Central memory CD8-positive, alpha-beta T cell (primary cell): ENCODE data around the gene IL1RAPL1.

Source experiments
- ATAC-seq: fragments of 150-1000 bp; cut with Tn5 transposase; replicated peaks from 2 replicates; pipeline ENCODE4 v1.10.0; 2022; ENCODE audit warnings: mild to moderate bottlenecking, moderate FRiP score, moderate number of reproducible peaks; ENCODE audit not compliant: poor library complexity, severe bottlenecking; ENCODE audit errors: extremely low read depth
- DNase-seq, 2 donors: peaks; one replicate each; pipeline ENCODE4 v3.0.0; 2021; ENCODE audit warnings: low spot score in 2 of 2
- H3K27ac Mint-ChIP-seq: one replicate; pipeline ENCODE4 v1.8.0; 2022; ENCODE audit warnings: low read depth, mild to moderate bottlenecking, moderate library complexity, mixed read lengths
- H3K27me3 Mint-ChIP-seq: one replicate; pipeline ENCODE4 v1.8.0; 2022; ENCODE audit warnings: mixed read lengths
- H3K36me3 Mint-ChIP-seq: one replicate; pipeline ENCODE4 v1.8.0; 2022; ENCODE audit warnings: mild to moderate bottlenecking, moderate library complexity, mixed read lengths; ENCODE audit not compliant: insufficient read depth
- H3K4me1 Mint-ChIP-seq: one replicate; pipeline ENCODE4 v1.8.0; 2022; ENCODE audit warnings: mixed read lengths
- H3K4me3 Mint-ChIP-seq: one replicate; pipeline ENCODE4 v1.8.0; 2022; ENCODE audit warnings: mild to moderate bottlenecking, moderate library complexity, mixed read lengths
- H3K9me3 Mint-ChIP-seq: one replicate; pipeline ENCODE4 v1.8.0; 2022; ENCODE audit warnings: mixed read lengths

Gene IL1RAPL1

GRCh38 chrX:29453333-29453732, 866.1 kb downstream of the IL1RAPL1 start:
- DNase-seq (no peak), ATAC-seq (no peak)
- Mint-ChIP-seq H3K36me3 (no peaks in the 10 kb centered on the region), H3K4me3 (no peak overlapping the region), H3K9me3 (no peaks in the 10 kb centered on the region), H3K27ac (no peak overlapping the region), H3K27me3 (no peaks in the 10 kb centered on the region), H3K4me1 (no peaks in the 10 kb centered on the region)

GRCh38 chrX:29455702-29456101, 868.5 kb downstream of the IL1RAPL1 start:
- Mint-ChIP-seq H3K4me3 (no peak overlapping the region), H3K4me1 (no peaks in the 10 kb centered on the region), H3K27me3 (no peaks in the 10 kb centered on the region), H3K9me3 (peaks cover 8% of the 10 kb centered on the region), H3K36me3 (no peaks in the 10 kb centered on the region), H3K27ac (no peak overlapping the region)
- no peak for DNase-seq
- no peak for ATAC-seq

DNA sequence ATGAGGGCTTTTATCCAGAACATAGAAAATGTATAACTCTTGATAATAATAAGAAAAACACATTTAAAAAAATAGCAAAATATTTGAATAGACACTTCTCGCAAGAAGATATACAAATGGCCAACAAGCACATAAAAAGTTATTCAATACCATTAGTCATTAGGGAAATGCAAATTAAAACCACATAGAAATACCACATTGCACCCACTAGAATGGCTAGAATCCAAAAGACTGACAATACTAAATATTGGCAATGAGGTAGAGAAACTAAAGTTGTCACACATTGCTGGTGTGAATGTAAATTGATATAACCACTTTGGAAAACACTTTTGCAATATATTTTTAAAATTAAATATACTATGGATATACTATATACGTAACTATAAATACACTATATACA, 873.8 kb downstream of the IL1RAPL1 start:
- DNase-seq (no peak), ATAC-seq (no peak)
- Mint-ChIP-seq H3K27me3 (no peaks in the 10 kb centered on the region), H3K27ac (no peak overlapping the region), H3K9me3 (peaks cover 8% of the 10 kb centered on the region), H3K4me3 (no peak overlapping the region), H3K4me1 (no peaks in the 10 kb centered on the region), H3K36me3 (no peaks in the 10 kb centered on the region)

DNA sequence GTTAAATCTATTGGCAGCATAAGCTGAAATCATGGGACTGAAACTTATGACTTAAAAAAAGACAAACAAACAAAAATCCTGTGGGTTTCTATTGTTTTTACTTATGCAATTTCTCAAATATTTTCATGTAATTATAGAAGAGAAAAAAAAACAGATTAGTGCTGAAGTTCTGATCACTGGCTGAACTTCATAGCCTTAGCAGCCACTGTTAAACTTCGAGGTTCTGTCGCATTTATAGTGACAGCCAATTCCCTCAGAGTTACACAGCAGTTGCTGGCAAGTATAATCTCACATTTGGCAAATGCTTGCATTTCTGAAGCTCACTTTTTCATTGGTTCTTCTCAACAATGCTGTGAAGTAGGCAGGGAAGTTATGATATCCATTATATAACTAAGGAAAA, 879.2 kb downstream of the IL1RAPL1 start:
- H3K4me1 Mint-ChIP-seq, result no peaks in the 10 kb centered on the region
- ATAC-seq (no peak), DNase-seq (no peak)
- no peak overlapping the region for H3K4me3 Mint-ChIP-seq
- H3K27ac Mint-ChIP-seq, result no peak overlapping the region
- no peaks in the 10 kb centered on the region for H3K9me3 Mint-ChIP-seq
- no peaks in the 10 kb centered on the region for H3K27me3 Mint-ChIP-seq
- H3K36me3 Mint-ChIP-seq, result no peaks in the 10 kb centered on the region

GRCh38 chrX:29468911-29469494, 881.8 kb downstream of the IL1RAPL1 start:
- no peak overlapping the region for H3K4me3 Mint-ChIP-seq
- DNase-seq, result no peak
- no peaks in the 10 kb centered on the region for H3K36me3 Mint-ChIP-seq
- H3K4me1 Mint-ChIP-seq, result no peaks in the 10 kb centered on the region
- no peak overlapping the region for H3K27ac Mint-ChIP-seq
- H3K9me3 Mint-ChIP-seq, result peaks cover 8% of the 10 kb centered on the region
- no peak for ATAC-seq
- H3K27me3 Mint-ChIP-seq, result no peaks in the 10 kb centered on the region

DNA sequence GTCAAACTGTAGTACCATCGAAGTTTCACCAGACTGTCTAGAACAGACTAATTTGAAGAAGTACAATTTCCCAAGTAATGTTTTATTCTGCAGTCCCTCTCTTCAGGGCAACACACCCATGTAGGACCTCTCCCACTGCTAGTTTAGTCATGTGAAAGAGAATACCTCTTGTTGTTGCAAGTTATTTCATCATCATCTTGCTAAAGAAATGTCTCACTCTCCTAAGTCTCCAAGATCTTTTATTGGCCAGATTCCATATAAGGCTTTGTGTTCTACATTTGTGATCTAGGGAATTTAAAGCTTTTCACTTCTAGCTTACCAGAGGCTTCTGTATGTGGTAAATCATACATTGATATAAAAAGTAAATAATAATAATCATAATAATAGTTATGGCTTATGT, 882.8 kb downstream of the IL1RAPL1 start:
- Mint-ChIP-seq H3K4me1 (no peaks in the 10 kb centered on the region), H3K36me3 (no peaks in the 10 kb centered on the region), H3K27ac (no peak overlapping the region), H3K9me3 (peaks cover 8% of the 10 kb centered on the region), H3K4me3 (no peak overlapping the region), H3K27me3 (no peaks in the 10 kb centered on the region)
- DNase-seq, result no peak
- no peak for ATAC-seq

DNA sequence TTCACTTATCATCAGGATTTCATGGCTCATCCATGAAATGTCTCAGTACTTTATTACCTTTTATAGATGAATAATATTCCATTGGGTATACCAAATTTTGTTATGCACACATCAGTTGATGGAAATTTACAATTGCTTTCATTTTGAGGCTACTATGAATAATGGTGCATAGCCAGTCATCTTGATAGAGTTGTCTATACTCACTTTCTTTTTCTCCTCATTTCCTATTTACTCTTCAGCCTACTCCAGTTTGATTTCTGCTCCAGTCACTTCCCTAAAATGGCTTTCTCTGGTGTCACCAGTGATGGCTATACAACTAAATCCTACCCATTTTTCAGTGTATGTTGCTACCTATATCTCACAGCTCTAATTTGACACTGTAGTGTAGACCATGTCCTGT, 884.6 kb downstream of the IL1RAPL1 start:
- Mint-ChIP-seq H3K4me3 (no peak overlapping the region), H3K9me3 (peaks cover 8% of the 10 kb centered on the region), H3K27me3 (no peaks in the 10 kb centered on the region), H3K36me3 (no peaks in the 10 kb centered on the region), H3K27ac (no peak overlapping the region), H3K4me1 (no peaks in the 10 kb centered on the region)
- no peak for DNase-seq
- no peak for ATAC-seq

GRCh38 chrX:29477878-29478277, 890.6 kb downstream of the IL1RAPL1 start:
- Mint-ChIP-seq H3K4me3 (no peak overlapping the region), H3K9me3 (no peaks in the 10 kb centered on the region), H3K27me3 (no peaks in the 10 kb centered on the region), H3K27ac (no peak overlapping the region), H3K36me3 (no peaks in the 10 kb centered on the region), H3K4me1 (no peaks in the 10 kb centered on the region)
- ATAC-seq (no peak), DNase-seq (no peak)

DNA sequence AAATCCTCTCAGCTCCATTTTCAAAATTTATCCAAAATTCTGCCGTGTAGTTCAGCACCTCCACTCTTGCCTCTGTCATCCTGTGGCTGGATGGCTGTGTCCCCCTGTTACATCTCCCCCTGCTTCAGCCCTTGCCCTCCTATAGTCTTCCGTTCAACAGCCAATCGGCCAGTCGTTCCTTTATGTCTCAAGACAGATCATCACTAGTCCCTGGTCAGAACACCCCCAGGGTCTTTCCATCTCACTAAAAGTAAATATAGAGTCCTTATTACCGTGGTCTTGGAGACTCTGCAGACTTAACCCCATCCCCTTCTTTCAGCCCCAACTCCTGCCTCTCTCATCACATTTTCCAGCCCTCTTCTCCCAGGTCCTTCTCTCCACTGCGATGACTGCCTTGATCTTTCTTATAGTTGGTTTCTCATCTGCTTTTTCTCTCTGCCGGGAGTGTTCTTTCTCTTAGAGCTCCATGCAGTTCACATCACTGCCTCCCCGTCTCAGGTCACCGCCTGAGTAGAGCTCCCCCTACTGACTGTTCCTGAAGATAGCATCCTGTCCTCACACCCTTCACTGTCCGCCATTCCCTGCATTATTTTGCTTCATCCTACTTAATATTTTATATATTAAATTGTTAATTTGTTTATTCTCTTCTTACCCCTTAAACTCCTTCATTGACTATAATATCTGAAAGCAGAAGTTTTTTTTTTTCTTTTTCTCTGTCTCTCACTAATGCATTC, 891.3 kb downstream of the IL1RAPL1 start:
- Mint-ChIP-seq H3K27ac (no peak overlapping the region), H3K4me1 (no peaks in the 10 kb centered on the region), H3K27me3 (no peaks in the 10 kb centered on the region), H3K4me3 (no peak overlapping the region), H3K9me3 (no peaks in the 10 kb centered on the region), H3K36me3 (no peaks in the 10 kb centered on the region)
- DNase-seq (no peak), ATAC-seq (no peak)

GRCh38 chrX:29487214-29487613, 900.0 kb downstream of the IL1RAPL1 start:
- Mint-ChIP-seq H3K36me3 (no peaks in the 10 kb centered on the region), H3K27me3 (no peaks in the 10 kb centered on the region), H3K4me3 (no peak overlapping the region), H3K9me3 (peaks cover 12% of the 10 kb centered on the region), H3K4me1 (no peaks in the 10 kb centered on the region), H3K27ac (no peak overlapping the region)
- no peak for ATAC-seq
- DNase-seq, result no peak

DNA sequence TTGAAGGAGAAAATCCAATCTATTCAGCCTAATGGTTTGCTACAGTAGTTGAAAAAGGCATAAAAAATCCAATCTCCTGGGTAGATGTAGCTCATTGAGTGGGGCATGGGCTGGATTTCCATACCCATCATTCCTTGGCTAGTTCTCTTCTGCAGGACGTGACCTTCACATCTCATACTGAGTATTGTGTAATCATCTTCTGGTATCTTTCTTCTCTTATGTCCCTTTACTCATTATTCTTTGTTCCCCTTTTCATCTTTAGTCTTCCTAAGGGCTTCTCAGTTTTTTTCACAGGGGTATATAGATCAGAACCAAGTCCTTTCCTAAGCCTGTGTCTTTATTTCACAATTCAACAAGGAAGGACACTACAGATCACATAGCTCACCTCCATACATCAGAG, 900.5 kb downstream of the IL1RAPL1 start:
- peaks cover 12% of the 10 kb centered on the region for H3K9me3 Mint-ChIP-seq
- H3K27ac Mint-ChIP-seq, result no peak overlapping the region
- H3K36me3 Mint-ChIP-seq, result no peaks in the 10 kb centered on the region
- no peak overlapping the region for H3K4me3 Mint-ChIP-seq
- H3K4me1 Mint-ChIP-seq, result no peaks in the 10 kb centered on the region
- DNase-seq (no peak), ATAC-seq (no peak)
- no peaks in the 10 kb centered on the region for H3K27me3 Mint-ChIP-seq

DNA sequence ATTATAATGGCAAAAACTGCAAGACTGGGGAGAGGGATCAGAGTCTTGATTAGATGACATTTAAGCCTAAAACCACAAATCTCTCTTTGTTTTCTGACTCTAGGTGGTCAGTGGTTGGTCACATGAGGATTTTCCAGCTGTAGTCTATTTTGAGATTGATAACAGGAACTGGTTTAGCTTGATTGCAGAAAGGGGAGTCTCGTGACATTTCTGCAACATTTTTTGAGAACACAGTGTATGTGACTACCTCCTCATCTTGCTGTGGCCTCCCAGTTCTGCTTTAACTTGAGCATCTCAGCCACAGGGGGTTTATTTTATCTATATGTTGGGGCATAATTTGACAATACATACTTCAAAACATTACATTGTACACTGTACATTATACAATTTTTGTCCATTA, 901.7 kb downstream of the IL1RAPL1 start:
- peaks cover 12% of the 10 kb centered on the region for H3K9me3 Mint-ChIP-seq
- H3K27me3 Mint-ChIP-seq, result no peaks in the 10 kb centered on the region
- H3K4me1 Mint-ChIP-seq, result no peaks in the 10 kb centered on the region
- DNase-seq, result no peak
- no peak overlapping the region for H3K4me3 Mint-ChIP-seq
- no peak overlapping the region for H3K27ac Mint-ChIP-seq
- ATAC-seq, result no peak
- no peaks in the 10 kb centered on the region for H3K36me3 Mint-ChIP-seq

DNA sequence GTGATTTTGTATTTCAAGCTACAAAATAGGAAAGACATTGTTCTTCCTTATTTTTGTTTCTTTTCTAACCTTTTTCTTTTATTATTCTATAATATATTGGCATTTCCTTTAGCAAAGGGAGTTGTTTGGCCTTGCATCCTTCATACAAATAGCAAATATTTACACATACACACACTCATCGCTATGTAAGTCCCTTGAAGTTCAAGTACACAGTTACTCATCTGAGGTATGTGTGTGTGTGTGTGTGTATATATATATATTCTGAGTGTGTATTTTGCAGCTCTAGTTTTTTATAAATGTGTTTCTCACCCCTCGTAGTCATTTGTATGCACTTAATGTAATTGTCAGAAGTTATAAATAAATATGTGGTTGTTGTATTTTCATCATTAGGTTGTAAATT, 903.4 kb downstream of the IL1RAPL1 start:
- H3K27ac Mint-ChIP-seq, result no peak overlapping the region
- ATAC-seq (no peak), DNase-seq (no peak)
- no peaks in the 10 kb centered on the region for H3K4me1 Mint-ChIP-seq
- H3K27me3 Mint-ChIP-seq, result no peaks in the 10 kb centered on the region
- H3K4me3 Mint-ChIP-seq, result no peak overlapping the region
- peaks cover 7% of the 10 kb centered on the region for H3K9me3 Mint-ChIP-seq
- no peaks in the 10 kb centered on the region for H3K36me3 Mint-ChIP-seq
